ENCODE data around the gene TIPRL.

TIPRL gene

GRCh38 chr1:168230709-168231108 is 51.9 kb downstream of the TIPRL start:
- no peak for TF ChIP-seq CTCF (IDR thresholded peaks at IDR 0.05; ENCODE audit: control insufficient read depth, insufficient read depth, low read depth, low read length, missing control alignments)

GRCh38 chr1:168234846-168235547 is 56.2 kb downstream of the TIPRL start:
- DNase-seq (ENCODE audit: low read depth) = no peak
- no peak overlapping the region for H3K4me3 ChIP-seq (ENCODE audit: control insufficient read depth, low read depth, low read length)
- peak; percentile 80 for TF ChIP-seq CTCF (IDR thresholded peaks at IDR 0.05; ENCODE audit: control insufficient read depth, insufficient read depth, low read depth, low read length, missing control alignments)

More at GRCh38 chr1:168230709-168231108, 51.9 kb downstream of the TIPRL start:
- no peak for DNase-seq (ENCODE audit: low read depth)
- no peak overlapping the region for H3K4me3 ChIP-seq (ENCODE audit: control insufficient read depth, low read depth, low read length)

- no peak overlapping the region for H3K4me3 ChIP-seq (ENCODE audit: control insufficient read depth, low read depth, low read length)
- no peak for TF ChIP-seq CTCF (IDR thresholded peaks at IDR 0.05; ENCODE audit: control insufficient read depth, insufficient read depth, low read depth, low read length, missing control alignments)
- DNase-seq (ENCODE audit: low read depth) = no peak
Observed at GRCh38 chr1:168235548-168235885, 56.8 kb downstream of the TIPRL start.

- TF ChIP-seq CTCF (IDR thresholded peaks at IDR 0.05; ENCODE audit: control insufficient read depth, insufficient read depth, low read depth, low read length, missing control alignments) = no peak
- no peak for DNase-seq (ENCODE audit: low read depth)
- no peak overlapping the region for H3K4me3 ChIP-seq (ENCODE audit: control insufficient read depth, low read depth, low read length)
Observed at GRCh38 chr1:168235937-168236336, 57.2 kb downstream of the TIPRL start.

- TF ChIP-seq CTCF (IDR thresholded peaks at IDR 0.05; ENCODE audit: control insufficient read depth, insufficient read depth, low read depth, low read length, missing control alignments) = no peak
- H3K4me3 ChIP-seq (ENCODE audit: control insufficient read depth, low read depth, low read length) = no peak overlapping the region
- DNase-seq (ENCODE audit: low read depth) = no peak
Observed at GRCh38 chr1:168236836-168237611, 58.3 kb downstream of the TIPRL start.

- no peak for TF ChIP-seq CTCF (IDR thresholded peaks at IDR 0.05; ENCODE audit: control insufficient read depth, insufficient read depth, low read depth, low read length, missing control alignments)
- DNase-seq (ENCODE audit: low read depth) = no peak
- no peak overlapping the region for H3K4me3 ChIP-seq (ENCODE audit: control insufficient read depth, low read depth, low read length)
Observed at GRCh38 chr1:168243198-168243597, 64.4 kb downstream of the TIPRL start.
